ENCODE data around the gene SMARCD3. TPM values are rescaled to one million over a fixed set of nuclear protein-coding genes. Genes with fewer than 3 reads are reported as not detected.

Gene SMARCD3
- total RNA-seq, 1 experiment from 2014 or later = 30.3 TPM

DNA sequence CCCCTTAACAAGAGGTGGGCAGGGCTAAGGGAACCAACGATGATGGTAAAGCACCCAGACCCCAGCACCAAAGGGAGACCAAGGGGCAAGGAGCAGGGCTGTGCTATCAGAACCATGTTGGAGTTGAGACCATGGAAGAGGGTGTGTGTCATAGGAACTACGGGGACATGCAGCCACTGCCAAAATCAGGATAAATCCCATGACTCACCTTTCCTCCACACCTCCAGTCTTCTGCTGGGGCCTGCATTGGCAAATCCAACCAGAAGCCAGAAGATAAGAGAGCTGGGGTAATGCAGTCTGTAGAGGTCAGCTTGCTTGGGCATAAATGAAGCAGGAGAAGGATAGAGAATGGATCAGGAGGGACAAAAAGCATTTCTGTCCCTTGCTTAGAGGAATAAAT, 42.7 kb upstream of the SMARCD3 start:
- no peaks in the 10 kb centered on the region for H3K4me1 ChIP-seq (ENCODE audit: control insufficient read depth in 1 of 2, insufficient read depth in 2 of 2, low read length in 2 of 2)
- H3K27ac ChIP-seq (ENCODE audit: low read depth, low read length) = no peak overlapping the region
- H3K9me3 ChIP-seq (ENCODE audit: control insufficient read depth in 1 of 2, insufficient read depth in 1 of 2, low read depth in 1 of 2, low read length in 2 of 2) = no peaks in the 10 kb centered on the region
- H3K36me3 ChIP-seq (ENCODE audit: control insufficient read depth in 1 of 2, insufficient read depth in 2 of 2, low read length in 2 of 2) = no peaks in the 10 kb centered on the region
- CTCF ChIA-PET = no interaction called here
- no peak overlapping the region for H2AFZ ChIP-seq (ENCODE audit: low read depth, low read length, poor library complexity, severe bottlenecking)
- no peak for DNase-seq (ENCODE audit: low read depth, low spot score)
- no peaks in the 10 kb centered on the region for H3K27me3 ChIP-seq (ENCODE audit: insufficient read depth, low read length)
- no peaks in the 10 kb centered on the region for H3K9me2 ChIP-seq (ENCODE audit: insufficient read depth)
- no peak overlapping the region for H3K9ac ChIP-seq (ENCODE audit: low read length)
- ATAC-seq = no peak
- RAD21 ChIA-PET (ENCODE audit: low non-redundant PET in 1 of 2, low total read pairs in 2 of 2, uncharacterized antibody in 2 of 2, unreplicated experiment in 2 of 2) = no interaction called here
- no TSS peak for BruUV-seq (replicated peaks)
- TF ChIP-seq TCF7L2 (IDR thresholded peaks at IDR 0.05; ENCODE audit: borderline replicate concordance, extremely low read depth, insufficient read depth, insufficient read length) = no peak
- TF ChIP-seq CBX3 (IDR thresholded peaks at IDR 0.05; ENCODE audit: low read depth) = no peak
- no peaks in the 10 kb centered on the region for H3K79me2 ChIP-seq (ENCODE audit: insufficient read depth, low read length)
- no peaks in the 10 kb centered on the region for H4K20me1 ChIP-seq (ENCODE audit: insufficient read depth)
- intact Hi-C loops (cut with micrococcal nuclease) = no loop called here
- no peak overlapping the region for H3K4me3 ChIP-seq (replicated peaks in 1 of 2; ENCODE audit: low read depth in 1 of 2, low read length in 2 of 2)
- POLR2A ChIA-PET = no interaction called here
- H3K4me2 ChIP-seq (ENCODE audit: low read length) = no peak overlapping the region

DNA sequence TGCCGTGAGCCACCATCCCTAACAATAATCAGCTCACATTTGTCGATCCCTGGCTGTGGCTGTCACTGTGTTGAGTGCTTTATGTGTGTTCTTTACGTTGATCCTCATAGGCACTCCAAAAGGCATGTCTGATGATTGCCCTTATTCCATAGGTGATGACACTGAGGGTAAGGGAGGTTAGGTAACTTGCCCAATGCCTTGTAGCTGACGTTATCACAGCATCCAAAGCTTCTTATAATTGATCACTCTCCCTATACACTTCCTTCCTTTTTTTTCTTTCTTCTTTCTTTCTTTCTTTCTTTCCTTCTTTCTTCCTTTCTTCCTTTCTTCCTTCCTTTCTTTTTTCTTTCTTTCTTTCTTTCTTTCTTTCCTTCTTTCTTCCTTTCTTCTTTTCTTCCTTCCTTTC, 41.9 kb upstream of the SMARCD3 start:
- CTCF ChIA-PET = no interaction called here
- Histone ChIP-seq H3K36me3 (ENCODE audit: control insufficient read depth in 1 of 2, insufficient read depth in 2 of 2, low read length in 2 of 2) (no peaks in the 10 kb centered on the region), H4K20me1 (ENCODE audit: insufficient read depth) (no peaks in the 10 kb centered on the region), H3K9me2 (ENCODE audit: insufficient read depth) (no peaks in the 10 kb centered on the region), H3K9ac (ENCODE audit: low read length) (no peak overlapping the region), H3K4me1 (ENCODE audit: control insufficient read depth in 1 of 2, insufficient read depth in 2 of 2, low read length in 2 of 2) (no peaks in the 10 kb centered on the region), H3K27me3 (ENCODE audit: insufficient read depth, low read length) (no peaks in the 10 kb centered on the region), H3K27ac (ENCODE audit: low read depth, low read length) (no peak overlapping the region), H3K79me2 (ENCODE audit: insufficient read depth, low read length) (no peaks in the 10 kb centered on the region), H3K4me3 (replicated peaks in 1 of 2; ENCODE audit: low read depth in 1 of 2, low read length in 2 of 2) (no peak overlapping the region), H2AFZ (ENCODE audit: low read depth, low read length, poor library complexity, severe bottlenecking) (no peak overlapping the region), H3K9me3 (ENCODE audit: control insufficient read depth in 1 of 2, insufficient read depth in 1 of 2, low read depth in 1 of 2, low read length in 2 of 2) (no peaks in the 10 kb centered on the region), H3K4me2 (ENCODE audit: low read length) (no peak overlapping the region)
- POLR2A ChIA-PET = no interaction called here
- DNase-seq (ENCODE audit: low read depth, low spot score) (no peak), ATAC-seq (no peak)
- no TSS peak for BruUV-seq (replicated peaks)
- TF ChIP-seq, protein P1, sequence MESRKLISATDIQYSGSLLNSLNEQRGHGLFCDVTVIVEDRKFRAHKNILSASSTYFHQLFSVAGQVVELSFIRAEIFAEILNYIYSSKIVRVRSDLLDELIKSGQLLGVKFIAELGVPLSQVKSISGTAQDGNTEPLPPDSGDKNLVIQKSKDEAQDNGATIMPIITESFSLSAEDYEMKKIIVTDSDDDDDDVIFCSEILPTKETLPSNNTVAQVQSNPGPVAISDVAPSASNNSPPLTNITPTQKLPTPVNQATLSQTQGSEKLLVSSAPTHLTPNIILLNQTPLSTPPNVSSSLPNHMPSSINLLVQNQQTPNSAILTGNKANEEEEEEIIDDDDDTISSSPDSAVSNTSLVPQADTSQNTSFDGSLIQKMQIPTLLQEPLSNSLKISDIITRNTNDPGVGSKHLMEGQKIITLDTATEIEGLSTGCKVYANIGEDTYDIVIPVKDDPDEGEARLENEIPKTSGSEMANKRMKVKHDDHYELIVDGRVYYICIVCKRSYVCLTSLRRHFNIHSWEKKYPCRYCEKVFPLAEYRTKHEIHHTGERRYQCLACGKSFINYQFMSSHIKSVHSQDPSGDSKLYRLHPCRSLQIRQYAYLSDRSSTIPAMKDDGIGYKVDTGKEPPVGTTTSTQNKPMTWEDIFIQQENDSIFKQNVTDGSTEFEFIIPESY (IDR thresholded peaks at IDR 0.05; ENCODE audit: extremely low read depth, insufficient replicate concordance, low read length) = no peak
- TF ChIP-seq EGR1 (IDR thresholded peaks at IDR 0.05; ENCODE audit: low read depth) (no peak), CBX3 (IDR thresholded peaks at IDR 0.05; ENCODE audit: low read depth) (no peak), TCF7L2 (IDR thresholded peaks at IDR 0.05; ENCODE audit: borderline replicate concordance, extremely low read depth, insufficient read depth, insufficient read length) (no peak), EZH2phosphoT487 (IDR thresholded peaks at IDR 0.05; ENCODE audit: borderline replicate concordance) (no peak)
- TF ChIP-seq, protein P2, sequence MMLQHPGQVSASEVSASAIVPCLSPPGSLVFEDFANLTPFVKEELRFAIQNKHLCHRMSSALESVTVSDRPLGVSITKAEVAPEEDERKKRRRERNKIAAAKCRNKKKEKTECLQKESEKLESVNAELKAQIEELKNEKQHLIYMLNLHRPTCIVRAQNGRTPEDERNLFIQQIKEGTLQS (IDR thresholded peaks at IDR 0.05) = no peak
- intact Hi-C loops (cut with micrococcal nuclease) = no loop called here
- RAD21 ChIA-PET (ENCODE audit: low non-redundant PET in 1 of 2, low total read pairs in 2 of 2, uncharacterized antibody in 2 of 2, unreplicated experiment in 2 of 2) = no interaction called here
